Heart left ventricle (tissue), 13 donors: ENCODE data around the gene MSRB3.

Experiments
- CTCF ChIP-seq, 12 donors: fragments of 200-600 bp; sonication (generic) in 4 of 12; IDR thresholded peaks; one replicate each; pipeline versions ENCODE4 v1.5.0 to v1.8.0; 2018 to 2022; ENCODE audit warnings: antibody characterized with exemption in 12 of 12, mild to moderate bottlenecking in 5 of 12
- POLR2A ChIP-seq, 2 donors: fragments of 450-650 bp; IDR thresholded peaks; one replicate each; pipeline ENCODE4 v1.6.1; 2017; ENCODE audit warnings: antibody characterized with exemption in 2 of 2, mild to moderate bottlenecking in 2 of 2, moderate library complexity in 2 of 2
- donor health status: ischemic (EF 13 %, LVEDD 7.1; RV severe dilation, severe dysfunction).
- donor health status: DM: no; HTN: yes; CAD: no.
- donor health status: DM: no; HTN: no; CAD: no.
- donor health status: ischemic (EF 25% LVEDD 6.9; RV normal size, moderate dysfunction).
- donor health status: ischemic (EF 25% LVEDD 5.7; RV mildly dilated, moderate dysfunction).
- donor health status: ischemic (EF 35%, LVEDD 5.7; RV mildly dilated, moderate dysfunction).
- donor health status: nonischemic (EF 11% LVEDD 7.7; RV severe dilation, severe dysfunction).
- donor health status: DM: yes; HTN: yes; CAD: no.
- donor health status: PGD.
- donor health status: ischemic (EF 29% LVEDD 5.4; RV normal size, mild dysfunction).
- donor health status: nonischemic (EF 23%, LVEDD 6.1; RV moderate dilation, normal function).

DNA sequence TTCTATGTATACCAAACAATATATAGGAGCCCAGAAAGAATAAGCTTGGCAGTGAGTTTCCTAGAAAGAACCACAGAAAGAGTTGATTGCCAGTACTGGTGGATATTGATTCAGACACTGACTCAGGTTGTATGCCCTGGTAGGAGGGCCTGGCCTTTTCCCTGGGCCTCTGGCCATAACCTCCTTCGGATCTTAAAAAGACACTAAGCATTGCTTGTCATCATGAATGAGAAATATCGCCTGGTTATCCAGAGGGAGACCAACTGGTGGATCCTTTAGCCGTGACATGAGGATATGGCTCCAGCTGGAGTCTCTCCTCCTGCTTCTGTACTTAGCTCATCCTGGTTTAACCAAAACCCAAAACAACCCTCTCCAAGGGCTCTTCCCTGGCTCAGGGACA, 231.5 kb downstream of the MSRB3 start:
- no peak for TF ChIP-seq CTCF (IDR thresholded peaks at IDR 0.05)
- no peak for TF ChIP-seq POLR2A (IDR thresholded peaks at IDR 0.05)
